H4 (cell line): Measurements from ENCODE around the gene AGPAT3. TPM values are rescaled to one million over a fixed set of nuclear protein-coding genes. Genes with fewer than 3 reads are reported as not detected.

Experiments
- DNase-seq: peaks from one replicate; pipeline ENCODE4 v3.0.0-alpha.2; 2015; ENCODE audit warnings: low spot score
- total RNA-seq: library from RNA; depleted of rRNA; stranded (reverse); fragments of >200 nt; shearing (Covaris generic); gene quantifications from 2 replicates; pipeline ENCODE4 v1.2.3, GENCODE V29; 2014

Gene AGPAT3
- total RNA-seq, 1 experiment from 2014 or later, result 29.4 TPM

GRCh38 chr21:43922949-43923348, 57.9 kb downstream of the AGPAT3 start:
- no peak for DNase-seq

- no peak for DNase-seq
Observed at GRCh38 chr21:43923391-43923790, 58.4 kb downstream of the AGPAT3 start.

- DNase-seq, result no peak
Observed at GRCh38 chr21:43924421-43925095, 59.5 kb downstream of the AGPAT3 start.

GRCh38 chr21:43925096-43925481, 60.1 kb downstream of the AGPAT3 start:
- no peak for DNase-seq

GRCh38 chr21:43925609-43926008, 60.6 kb downstream of the AGPAT3 start:
- no peak for DNase-seq

GRCh38 chr21:43926196-43926595, 61.2 kb downstream of the AGPAT3 start:
- no peak for DNase-seq

- DNase-seq, result no peak
Observed at GRCh38 chr21:43927591-43928221, 62.7 kb downstream of the AGPAT3 start.

- DNase-seq, result no peak
Observed at GRCh38 chr21:43928222-43929125, 63.5 kb downstream of the AGPAT3 start.

- no peak for DNase-seq
Observed at GRCh38 chr21:43929217-43929971, 64.4 kb downstream of the AGPAT3 start.

GRCh38 chr21:43930074-43930847, 65.2 kb downstream of the AGPAT3 start:
- no peak for DNase-seq

- no peak for DNase-seq
Observed at GRCh38 chr21:43930848-43931375, 65.9 kb downstream of the AGPAT3 start.

- no peak for DNase-seq
Observed at GRCh38 chr21:43931489-43931888, 66.5 kb downstream of the AGPAT3 start.

- no peak for DNase-seq
Observed at GRCh38 chr21:43932005-43932404, 67.0 kb downstream of the AGPAT3 start.

GRCh38 chr21:43933199-43933598, 68.2 kb downstream of the AGPAT3 start:
- no peak for DNase-seq

GRCh38 chr21:43933680-43934079, 68.7 kb downstream of the AGPAT3 start:
- no peak for DNase-seq

GRCh38 chr21:43934116-43934515, 69.1 kb downstream of the AGPAT3 start:
- DNase-seq, result no peak

GRCh38 chr21:43934716-43935705, 70.0 kb downstream of the AGPAT3 start:
- DNase-seq, result no peak

GRCh38 chr21:43935711-43936110, 70.7 kb downstream of the AGPAT3 start:
- DNase-seq, result no peak

GRCh38 chr21:43936247-43936967, 71.4 kb downstream of the AGPAT3 start:
- no peak for DNase-seq
